Bronchial epithelial cell (primary cell): ENCODE data around the gene EYA3. TPM values are rescaled to one million over a fixed set of nuclear protein-coding genes. Genes with fewer than 3 reads are reported as not detected.

Source experiments
- DNase-seq: peaks from one replicate; pipeline ENCODE4 v3.0.0-alpha.2; 2010; ENCODE audit warnings: low read depth
- FAIRE-seq: peaks from 2 replicates; lab custom pipeline; 2011; peaks lifted over from hg19 to GRCh38; lab: Jason Lieb, UNC
- H3K27me3 ChIP-seq: 2 replicates; pipeline ENCODE4 v1.5.1; 2011; ENCODE audit warnings: low read length; ENCODE audit not compliant: control insufficient read depth, insufficient read depth
- H3K36me3 ChIP-seq: 2 replicates; pipeline ENCODE4 v1.5.1; 2011; ENCODE audit warnings: low read length; ENCODE audit not compliant: control insufficient read depth, insufficient read depth
- H3K4me3 ChIP-seq: 2 replicates; pipeline ENCODE4 v1.5.1; 2011; ENCODE audit warnings: mild to moderate bottlenecking, low read depth, low read length, control low read depth
- CTCF ChIP-seq: IDR thresholded peaks from 2 replicates; pipeline ENCODE4 v1.5.1; 2011; ENCODE audit warnings: mild to moderate bottlenecking, moderate library complexity, low read length, control low read depth, inconsistent platforms; ENCODE audit not compliant: insufficient read depth, severe bottlenecking
- total RNA-seq: library from RNA; depleted of rRNA; stranded (reverse); fragments of >200 nt; gene quantifications from 2 replicates; pipeline ENCODE4 v1.2.1, GENCODE V29; 2014

The EYA3 gene
- total RNA-seq, 1 donor from 2014 or later = 7.1 TPM

GRCh38 chr1:28083876-28084275 is 4.5 kb downstream of the EYA3 start:
- no peak for FAIRE-seq
- no peak for TF ChIP-seq CTCF
- H3K4me3 ChIP-seq = no peak overlapping the region
- DNase-seq = no peak
- no peaks in the 10 kb centered on the region for H3K27me3 ChIP-seq
- H3K36me3 ChIP-seq = peaks cover 1% of the 10 kb centered on the region

GRCh38 chr1:28078680-28079626 is 9.5 kb downstream of the EYA3 start:
- TF ChIP-seq CTCF = no peak
- FAIRE-seq (no peak), DNase-seq (peak; percentile 70)
- Histone ChIP-seq H3K36me3 (peaks cover 1% of the 10 kb centered on the region), H3K27me3 (no peaks in the 10 kb centered on the region), H3K4me3 (no peak overlapping the region)

GRCh38 chr1:28078262-28078661 is 10.1 kb downstream of the EYA3 start:
- DNase-seq (no peak), FAIRE-seq (no peak)
- TF ChIP-seq CTCF = no peak
- H3K4me3 ChIP-seq = no peak overlapping the region
- no peaks in the 10 kb centered on the region for H3K27me3 ChIP-seq
- peaks cover 1% of the 10 kb centered on the region for H3K36me3 ChIP-seq

GRCh38 chr1:28074892-28075511 is 13.4 kb downstream of the EYA3 start:
- FAIRE-seq (no peak), DNase-seq (no peak)
- H3K4me3 ChIP-seq = no peak overlapping the region
- TF ChIP-seq CTCF = no peak
- H3K27me3 ChIP-seq = no peaks in the 10 kb centered on the region
- no peaks in the 10 kb centered on the region for H3K36me3 ChIP-seq

GRCh38 chr1:28073867-28074266 is 14.5 kb downstream of the EYA3 start:
- DNase-seq (no peak), FAIRE-seq (no peak)
- Histone ChIP-seq H3K4me3 (no peak overlapping the region), H3K27me3 (no peaks in the 10 kb centered on the region), H3K36me3 (no peaks in the 10 kb centered on the region)
- TF ChIP-seq CTCF = no peak
